HL-60 (cell line): ENCODE measurements around the gene SPNS2.

Experiments
- DNase-seq, 2 experiments: peaks; one replicate each; pipeline ENCODE4 v3.0.0-alpha.2; 2010 to 2020; ENCODE audit warnings: low read depth in 1 of 2, low spot score in 1 of 2
- H3K27ac ChIP-seq: fragments of 250-450 bp; sonication (Bioruptor Pico); replicated peaks from 2 replicates; pipeline ENCODE4 v1.5.1; 2020; ENCODE audit warnings: mild to moderate bottlenecking, moderate library complexity
- H3K27me3 ChIP-seq: fragments of 250-450 bp; sonication (Bioruptor Pico); 2 replicates; pipeline ENCODE4 v1.5.1; 2021; ENCODE audit warnings: mild to moderate bottlenecking, moderate library complexity; ENCODE audit not compliant: insufficient read depth, poor library complexity, severe bottlenecking
- H3K4me3 ChIP-seq: replicated peaks from 2 replicates; pipeline ENCODE4 v1.5.1; 2011; ENCODE audit warnings: mild to moderate bottlenecking, control low read depth, low read length; ENCODE audit not compliant: insufficient read depth
- GABPA ChIP-seq: IDR thresholded peaks from 2 replicates; pipeline ENCODE4 v1.6.1; 2012; ENCODE audit warnings: low read depth
- POLR2AphosphoS5 ChIP-seq: IDR thresholded peaks from 2 replicates; pipeline ENCODE4 v1.6.1; 2012; ENCODE audit warnings: low read depth
- REST ChIP-seq: IDR thresholded peaks from 2 replicates; pipeline ENCODE4 v1.6.1; 2012; ENCODE audit warnings: low read depth; ENCODE audit not compliant: insufficient replicate concordance
- SPI1 ChIP-seq: IDR thresholded peaks from 2 replicates; pipeline ENCODE4 v1.6.1; 2012; ENCODE audit warnings: low read depth, mild to moderate bottlenecking, borderline replicate concordance
- TF ChIP-seq, protein P1 (sequence below): IDR thresholded peaks from one replicate; pipeline ENCODE4 v1.5.1; 2011; ENCODE audit warnings: low read length, control low read depth, inconsistent platforms; ENCODE audit not compliant: insufficient read depth

Gene SPNS2

GRCh38 chr17:4507361-4508111, 8.9 kb downstream of the SPNS2 start:
- no peak for DNase-seq
- no peak overlapping the region for H3K4me3 ChIP-seq
- H3K27me3 ChIP-seq = no peaks in the 10 kb centered on the region
- TF ChIP-seq, protein P1, sequence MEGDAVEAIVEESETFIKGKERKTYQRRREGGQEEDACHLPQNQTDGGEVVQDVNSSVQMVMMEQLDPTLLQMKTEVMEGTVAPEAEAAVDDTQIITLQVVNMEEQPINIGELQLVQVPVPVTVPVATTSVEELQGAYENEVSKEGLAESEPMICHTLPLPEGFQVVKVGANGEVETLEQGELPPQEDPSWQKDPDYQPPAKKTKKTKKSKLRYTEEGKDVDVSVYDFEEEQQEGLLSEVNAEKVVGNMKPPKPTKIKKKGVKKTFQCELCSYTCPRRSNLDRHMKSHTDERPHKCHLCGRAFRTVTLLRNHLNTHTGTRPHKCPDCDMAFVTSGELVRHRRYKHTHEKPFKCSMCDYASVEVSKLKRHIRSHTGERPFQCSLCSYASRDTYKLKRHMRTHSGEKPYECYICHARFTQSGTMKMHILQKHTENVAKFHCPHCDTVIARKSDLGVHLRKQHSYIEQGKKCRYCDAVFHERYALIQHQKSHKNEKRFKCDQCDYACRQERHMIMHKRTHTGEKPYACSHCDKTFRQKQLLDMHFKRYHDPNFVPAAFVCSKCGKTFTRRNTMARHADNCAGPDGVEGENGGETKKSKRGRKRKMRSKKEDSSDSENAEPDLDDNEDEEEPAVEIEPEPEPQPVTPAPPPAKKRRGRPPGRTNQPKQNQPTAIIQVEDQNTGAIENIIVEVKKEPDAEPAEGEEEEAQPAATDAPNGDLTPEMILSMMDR = no peak
- TF ChIP-seq SPI1 (no peak), REST (no peak)
- no peak overlapping the region for H3K27ac ChIP-seq

DNA sequence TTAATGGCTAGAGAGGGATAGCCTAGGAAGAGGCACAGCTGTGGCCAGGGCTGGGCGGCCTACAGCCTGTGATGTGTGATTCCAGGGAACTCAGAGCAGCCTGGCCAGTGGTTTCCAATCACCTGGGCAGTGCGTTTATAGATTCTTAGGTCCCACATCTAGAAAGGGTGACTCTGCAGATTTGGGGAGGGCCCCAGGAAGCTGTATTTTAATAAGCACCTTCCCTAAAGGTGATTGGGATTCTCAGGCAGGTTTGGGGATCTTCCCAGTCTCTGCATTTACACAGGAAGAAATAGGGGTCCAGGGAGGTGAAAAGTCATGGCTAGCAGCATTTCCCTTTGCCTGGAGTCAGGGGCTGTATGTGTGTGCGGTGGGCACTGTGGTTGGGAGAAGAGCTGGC, 9.5 kb downstream of the SPNS2 start:
- TF ChIP-seq REST (no peak), GABPA (no peak), POLR2AphosphoS5 (no peak), SPI1 (no peak)
- TF ChIP-seq, protein P1 = no peak
- Histone ChIP-seq H3K27me3 (no peaks in the 10 kb centered on the region), H3K27ac (no peak overlapping the region), H3K4me3 (no peak overlapping the region)
- no peak for DNase-seq

GRCh38 chr17:4509401-4509800, 10.7 kb downstream of the SPNS2 start:
- no peak overlapping the region for H3K4me3 ChIP-seq
- TF ChIP-seq, protein P1 = no peak
- no peak for TF ChIP-seq REST
- TF ChIP-seq GABPA = no peak
- TF ChIP-seq POLR2AphosphoS5 = no peak
- no peak for TF ChIP-seq SPI1
- H3K27ac ChIP-seq = no peak overlapping the region
- H3K27me3 ChIP-seq = no peaks in the 10 kb centered on the region
- DNase-seq = no peak
